PC-3 (cell line): ENCODE results near the gene TMEM37. TPM values are rescaled to one million over a fixed set of nuclear protein-coding genes. Genes with fewer than 3 reads are reported as not detected.

Source experiments
- ATAC-seq: fragments of 200-7000 bp; cut with Tn5 transposase; 2 replicates; pipeline ENCODE4 v1.9.1; 2020; ENCODE audit warnings: mild to moderate bottlenecking, moderate library complexity
- BruUV-seq: library from RNA; stranded (reverse); fragments of 400-500 nt; replicated peaks from 2 replicates; lab custom pipeline; 2021; lab: Mats Ljungman, UMichigan
- CTCF ChIA-PET: fragments of 300-600 bp; sonication (Branson Sonifier 250); formaldehyde crosslinking; loops from one replicate; lab custom pipeline; 2022; ENCODE audit warnings: antibody characterized with exemption; lab: Charles Lee
- POLR2A ChIA-PET: fragments of 300-600 bp; sonication (Branson Sonifier 250); formaldehyde crosslinking; loops from one replicate; lab custom pipeline; 2022; ENCODE audit warnings: antibody characterized with exemption; ENCODE audit not compliant: unreplicated experiment; lab: Charles Lee
- DNase-seq: peaks from one replicate; pipeline ENCODE4 v3.0.0-alpha.2; 2015
- H2AFZ ChIP-seq: fragments of 300-600 bp; sonication (generic); 2 replicates; pipeline ENCODE4 v1.6.0; 2016; ENCODE audit warnings: antibody characterized with exemption, low read length
- H3F3A ChIP-seq: fragments of 300-600 bp; sonication (generic); one replicate; pipeline ENCODE4 v1.6.0; 2017; ENCODE audit warnings: antibody characterized with exemption, low read length, control low read depth, mild to moderate bottlenecking; ENCODE audit not compliant: unreplicated experiment
- H3K27ac ChIP-seq: fragments of 300-600 bp; sonication (generic); 2 replicates; pipeline ENCODE4 v1.5.1; 2016; ENCODE audit warnings: mild to moderate bottlenecking, low read length
- H3K27me3 ChIP-seq: fragments of 300-600 bp; sonication (generic); 2 replicates; pipeline ENCODE4 v1.6.1; 2016; ENCODE audit warnings: low read length, mixed read lengths
- H3K36me3 ChIP-seq: fragments of 300-600 bp; sonication (generic); 2 replicates; pipeline ENCODE4 v1.6.1; 2016; ENCODE audit warnings: low read depth, mixed run types, low read length, mixed read lengths
- H3K4me1 ChIP-seq: fragments of 300-600 bp; sonication (generic); 2 replicates; pipeline ENCODE4 v1.5.1; 2016; ENCODE audit warnings: low read length; ENCODE audit not compliant: insufficient read depth
- H3K4me2 ChIP-seq: fragments of 300-600 bp; sonication (generic); 2 replicates; pipeline ENCODE4 v1.6.0; 2016; ENCODE audit warnings: low read length
- H3K4me3 ChIP-seq: fragments of 300-600 bp; sonication (generic); 2 replicates; pipeline ENCODE4 v1.5.1; 2016; ENCODE audit warnings: mild to moderate bottlenecking, low read length, mixed read lengths
- H3K79me2 ChIP-seq: fragments of 300-600 bp; sonication (generic); 2 replicates; pipeline ENCODE4 v1.6.1; 2017; ENCODE audit warnings: low read length, mixed read lengths
- H3K9ac ChIP-seq: fragments of 300-600 bp; sonication (generic); 2 replicates; pipeline ENCODE4 v1.6.0; 2016; ENCODE audit warnings: mild to moderate bottlenecking, low read length
- H3K9me2 ChIP-seq: fragments of 300-600 bp; sonication (generic); replicated peaks from 2 replicates; pipeline ENCODE4 v1.6.1; 2016; ENCODE audit warnings: mixed run types, low read length, mixed read lengths
- H3K9me3 ChIP-seq: fragments of 300-600 bp; sonication (generic); 2 replicates; pipeline ENCODE4 v1.6.1; 2016; ENCODE audit warnings: low read length, mixed read lengths
- H4K20me1 ChIP-seq: fragments of 300-600 bp; sonication (generic); 2 replicates; pipeline ENCODE4 v1.6.1; 2016; ENCODE audit warnings: low read length, mixed read lengths
- EZH2 ChIP-seq: fragments of 300-600 bp; sonication (generic); IDR thresholded peaks from one replicate; pipeline ENCODE4 v1.6.1; 2017; ENCODE audit warnings: antibody characterized with exemption, mild to moderate bottlenecking, low read length; ENCODE audit not compliant: unreplicated experiment
- EZH2phosphoT487 ChIP-seq: fragments of 300-600 bp; sonication (generic); IDR thresholded peaks from 2 replicates; pipeline ENCODE4 v1.6.1; 2018; ENCODE audit warnings: mild to moderate bottlenecking, antibody characterized with exemption, low read length, borderline replicate concordance
- intact Hi-C: fragments of 100-400 bp; cut with micrococcal nuclease; formaldehyde crosslinking; loops from 2 replicates; pipeline ENCODE4 v1.9.0; 2023
- total RNA-seq: library from RNA; depleted of rRNA; stranded (reverse); fragments of >200 nt; gene quantifications from 2 replicates; pipeline ENCODE4 v1.2.3, GENCODE V29; 2014
- TF ChIP-seq, protein P1 (sequence below): fragments of 300-600 bp; sonication (generic); conservative IDR thresholded peaks from 2 replicates; pipeline ENCODE4 v1.5.1; 2017; ENCODE audit warnings: antibody characterized with exemption, low read depth, mild to moderate bottlenecking, low read length

Gene TMEM37
- total RNA-seq, 1 experiment from 2014 or later: 0.26 TPM

GRCh38 chr2:119430023-119430498 lies 1.6 kb upstream of the TMEM37 start:
- Histone ChIP-seq H3F3A (no peaks in the 10 kb centered on the region), H3K9me3 (no peaks in the 10 kb centered on the region), H3K4me2 (no peak overlapping the region), H2AFZ (no peak overlapping the region), H4K20me1 (no peaks in the 10 kb centered on the region), H3K9ac (no peak overlapping the region), H3K36me3 (no peaks in the 10 kb centered on the region), H3K4me1 (peaks cover 5% of the 10 kb centered on the region; the same call in 1 of the 2 replicates), H3K79me2 (no peaks in the 10 kb centered on the region), H3K27me3 (peaks cover 25% of the 10 kb centered on the region), H3K9me2 (no peaks in the 10 kb centered on the region), H3K27ac (no peak overlapping the region), H3K4me3 (no peak overlapping the region)
- TF ChIP-seq, protein P1, sequence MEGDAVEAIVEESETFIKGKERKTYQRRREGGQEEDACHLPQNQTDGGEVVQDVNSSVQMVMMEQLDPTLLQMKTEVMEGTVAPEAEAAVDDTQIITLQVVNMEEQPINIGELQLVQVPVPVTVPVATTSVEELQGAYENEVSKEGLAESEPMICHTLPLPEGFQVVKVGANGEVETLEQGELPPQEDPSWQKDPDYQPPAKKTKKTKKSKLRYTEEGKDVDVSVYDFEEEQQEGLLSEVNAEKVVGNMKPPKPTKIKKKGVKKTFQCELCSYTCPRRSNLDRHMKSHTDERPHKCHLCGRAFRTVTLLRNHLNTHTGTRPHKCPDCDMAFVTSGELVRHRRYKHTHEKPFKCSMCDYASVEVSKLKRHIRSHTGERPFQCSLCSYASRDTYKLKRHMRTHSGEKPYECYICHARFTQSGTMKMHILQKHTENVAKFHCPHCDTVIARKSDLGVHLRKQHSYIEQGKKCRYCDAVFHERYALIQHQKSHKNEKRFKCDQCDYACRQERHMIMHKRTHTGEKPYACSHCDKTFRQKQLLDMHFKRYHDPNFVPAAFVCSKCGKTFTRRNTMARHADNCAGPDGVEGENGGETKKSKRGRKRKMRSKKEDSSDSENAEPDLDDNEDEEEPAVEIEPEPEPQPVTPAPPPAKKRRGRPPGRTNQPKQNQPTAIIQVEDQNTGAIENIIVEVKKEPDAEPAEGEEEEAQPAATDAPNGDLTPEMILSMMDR: no peak
- TF ChIP-seq EZH2 (no peak), EZH2phosphoT487 (no peak)
- ChIA-PET CTCF (no interaction called here), POLR2A (no interaction called here)
- ATAC-seq (no peak), DNase-seq (no peak)
- BruUV-seq: no TSS peak
- intact Hi-C loops: no loop called here

DNA sequence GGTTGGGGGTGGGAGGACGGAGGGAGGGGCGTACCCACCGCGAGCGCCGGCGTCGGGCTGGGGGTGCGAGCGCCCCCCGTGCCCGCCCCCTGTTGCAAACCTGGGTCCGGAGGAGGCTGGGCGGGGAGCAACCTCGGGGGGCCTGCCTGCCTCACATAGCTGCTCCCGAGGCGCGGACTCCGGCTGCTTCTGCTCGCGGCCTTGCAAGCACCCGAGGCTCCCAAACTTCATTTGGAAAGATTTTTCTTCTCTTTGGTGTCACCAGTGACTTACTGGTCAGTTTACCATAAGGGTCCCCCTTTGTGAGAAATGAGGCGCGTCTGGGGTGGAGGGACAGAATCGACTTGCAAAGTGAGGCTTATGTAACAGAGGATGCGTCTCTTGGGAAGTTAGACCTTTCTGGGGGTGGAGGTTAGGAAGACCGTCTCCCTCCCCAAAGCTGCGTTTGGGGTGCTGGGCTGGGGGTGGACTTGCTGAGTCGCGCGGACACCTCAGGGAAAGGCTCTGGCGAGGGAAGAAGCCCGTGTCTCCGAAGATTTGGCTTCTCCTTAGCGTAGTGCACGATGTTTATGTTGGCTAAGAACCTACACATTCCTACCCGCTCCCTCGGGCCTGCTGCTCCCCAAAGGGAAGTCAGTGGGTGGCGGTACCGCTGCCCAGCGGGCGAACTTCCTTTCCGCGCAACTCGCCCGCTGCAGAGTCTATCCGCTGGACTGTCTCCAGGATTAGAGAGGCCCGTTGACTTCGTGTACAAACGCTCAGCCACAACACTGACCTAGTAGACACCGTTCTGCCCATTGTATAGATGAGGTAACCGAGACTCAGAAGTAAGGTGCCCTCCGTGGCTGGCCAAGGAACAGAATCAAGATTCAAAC lies 559 bp downstream of the TMEM37 start:
- Histone ChIP-seq H3K36me3 (no peaks in the 10 kb centered on the region), H2AFZ (peak overlapping the region; percentile 73), H3K79me2 (no peaks in the 10 kb centered on the region), H3K27me3 (peaks cover 7% of the 10 kb centered on the region; the same call in 1 of the 2 replicates), H3F3A (no peaks in the 10 kb centered on the region), H3K9me2 (no peaks in the 10 kb centered on the region), H3K9ac (no peak overlapping the region), H3K9me3 (no peaks in the 10 kb centered on the region), H3K27ac (no peak overlapping the region), H3K4me3 (peak overlapping the region; percentile 59), H3K4me2 (peak overlapping the region; percentile 87), H4K20me1 (no peaks in the 10 kb centered on the region), H3K4me1 (peaks cover 5% of the 10 kb centered on the region; the same call in 1 of the 2 replicates)
- ChIA-PET CTCF (no interaction called here), POLR2A (no interaction called here)
- DNase-seq: no peak
- no TSS peak for BruUV-seq
- no peak for ATAC-seq
- intact Hi-C loops: no loop called here
- TF ChIP-seq EZH2 (no peak), EZH2phosphoT487 (no peak)
- TF ChIP-seq, protein P1: no peak
